Calu3 (cell line): ENCODE data around the gene DCST2. TPM values are rescaled to one million over a fixed set of nuclear protein-coding genes. Genes with fewer than 3 reads are reported as not detected.
A peak's percentile ranks its signal among the peaks of the same experiment; 100 is the strongest.

Experiments used
- BruUV-seq: library from RNA; stranded (reverse); fragments of 400-500 nt; replicated peaks from 2 replicates; lab custom pipeline; 2021; lab: Mats Ljungman, UMichigan
- CTCF ChIA-PET: fragments of 300-600 bp; sonication (Branson Sonifier 250); formaldehyde crosslinking; loops from one replicate; lab custom pipeline; 2022; ENCODE audit warnings: antibody characterized with exemption; lab: Charles Lee
- DNase-seq: peaks from one replicate; pipeline ENCODE4 v3.0.0; 2022
- H3K27ac Mint-ChIP-seq: one replicate; pipeline ENCODE4 v1.8.0; 2022; ENCODE audit warnings: mixed read lengths; ENCODE audit not compliant: unreplicated experiment
- H3K27me3 Mint-ChIP-seq: one replicate; pipeline ENCODE4 v1.8.0; 2022; ENCODE audit warnings: mixed read lengths; ENCODE audit not compliant: unreplicated experiment
- H3K36me3 Mint-ChIP-seq: one replicate; pipeline ENCODE4 v1.8.0; 2022; ENCODE audit warnings: mild to moderate bottlenecking, moderate library complexity, mixed read lengths; ENCODE audit not compliant: insufficient read depth, unreplicated experiment
- H3K4me1 Mint-ChIP-seq: one replicate; pipeline ENCODE4 v1.8.0; 2022; ENCODE audit warnings: mild to moderate bottlenecking, low read depth, mixed read lengths; ENCODE audit not compliant: unreplicated experiment
- H3K4me3 Mint-ChIP-seq: one replicate; pipeline ENCODE4 v1.8.0; 2022; ENCODE audit warnings: mild to moderate bottlenecking, low read depth, moderate library complexity, mixed read lengths; ENCODE audit not compliant: unreplicated experiment
- H3K9me3 Mint-ChIP-seq: one replicate; pipeline ENCODE4 v1.8.0; 2022; ENCODE audit warnings: low read depth, mixed read lengths; ENCODE audit not compliant: unreplicated experiment
- CTCF ChIP-seq: fragments of 200-600 bp; IDR thresholded peaks from one replicate; pipeline ENCODE4 v1.8.0; 2022; ENCODE audit warnings: antibody characterized with exemption; ENCODE audit not compliant: unreplicated experiment
- intact Hi-C: fragments of 100-400 bp; cut with micrococcal nuclease; formaldehyde crosslinking; loops from one replicate; pipeline ENCODE4 v1.10.0; 2022; ENCODE audit not compliant: unreplicated experiment
- total RNA-seq: library from RNA; stranded (reverse); gene quantifications from 2 replicates; pipeline ENCODE4 v1.2.3, GENCODE V29; 2022

DCST2 gene
- total RNA-seq, 1 experiment from 2014 or later = 1.4 TPM

GRCh38 chr1:155079210-155079486 is 45.6 kb upstream of the DCST2 start:
- no peak for DNase-seq
- no TSS peak for BruUV-seq
- Mint-ChIP-seq H3K27me3 (peaks cover 85% of the 10 kb centered on the region), H3K4me3 (peak overlapping the region; percentile 58), H3K4me1 (peaks cover 51% of the 10 kb centered on the region), H3K9me3 (no peaks in the 10 kb centered on the region), H3K36me3 (peaks cover 30% of the 10 kb centered on the region), H3K27ac (peak overlapping the region; percentile 16)
- TF ChIP-seq CTCF = no peak
- CTCF ChIA-PET = interaction anchor here (0.6 to 1.1 kb wide), 3 partner anchors 18 to 94 kb away, joined by 3 to 6 read pairs (median 4); partner anchors contain the start of genes DPM3 and KRTCAP2
- intact Hi-C loops = no loop called here

- peak within 1 kb of the TSS; percentile 16 for H3K27ac Mint-ChIP-seq
- DNase-seq = peak; percentile 88
- CTCF ChIA-PET = interaction anchor here (0.6 to 1.1 kb wide), 3 partner anchors 17 to 94 kb away, joined by 3 to 6 read pairs (median 4); partner anchors contain the start of genes DPM3 and KRTCAP2
These were observed 45.1 kb upstream of the DCST2 start, which contains the start of gene EFNA3 for GRCh38 chr1:155078469-155079209. TSS of gene EFNA3 (plus strand) at chr1:155078837. CDS start at chr1:155078942, 105 bp downstream.

GRCh38 chr1:155077758-155078445 is 44.3 kb upstream of the DCST2 start:
- Mint-ChIP-seq H3K4me3 (peak overlapping the region; percentile 58), H3K36me3 (peaks cover 23% of the 10 kb centered on the region), H3K27ac (no peak overlapping the region), H3K27me3 (peaks cover 90% of the 10 kb centered on the region), H3K4me1 (peaks cover 39% of the 10 kb centered on the region), H3K9me3 (no peaks in the 10 kb centered on the region)
- CTCF ChIA-PET = no interaction called here
- intact Hi-C loops = no loop called here
- BruUV-seq = no TSS peak
- no peak for TF ChIP-seq CTCF
- no peak for DNase-seq

More at GRCh38 chr1:155078469-155079209, 45.1 kb upstream of the DCST2 start, which contains the start of gene EFNA3:
- Mint-ChIP-seq H3K4me1 (peaks cover 46% of the 10 kb centered on the region), H3K36me3 (peaks cover 25% of the 10 kb centered on the region), H3K9me3 (no peaks in the 10 kb centered on the region), H3K4me3 (peak within 1 kb of the TSS; percentile 58), H3K27me3 (peaks cover 90% of the 10 kb centered on the region)
- TF ChIP-seq CTCF = no peak
- intact Hi-C loops = no loop called here
- BruUV-seq = no TSS peak

GRCh38 chr1:155077346-155077745 is 43.8 kb upstream of the DCST2 start:
- H3K9me3 Mint-ChIP-seq = no peaks in the 10 kb centered on the region
- peaks cover 33% of the 10 kb centered on the region for H3K4me1 Mint-ChIP-seq
- peaks cover 18% of the 10 kb centered on the region for H3K36me3 Mint-ChIP-seq
- no peak for DNase-seq
- H3K27me3 Mint-ChIP-seq = peaks cover 90% of the 10 kb centered on the region
- no peak overlapping the region for H3K4me3 Mint-ChIP-seq
- H3K27ac Mint-ChIP-seq = no peak overlapping the region
- CTCF ChIA-PET = interaction anchor here (3.3 kb wide), 1 partner anchor 8 kb away, joined by 15 read pairs; no protein-coding TSS in a partner anchor
- BruUV-seq = no TSS peak
- intact Hi-C loops = no loop called here
- TF ChIP-seq CTCF = no peak
